Gastroesophageal sphincter (tissue), 4 donors: ENCODE data around the gene PKHD1. TPM values are rescaled to one million over a fixed set of nuclear protein-coding genes. Genes with fewer than 3 reads are reported as not detected.

Experiments
- ATAC-seq: fragments of 150-250 bp; one replicate; pipeline ENCODE4 v1.9.1; 2016; ENCODE audit warnings: mild to moderate bottlenecking, moderate library complexity
- H3K27ac ChIP-seq, 4 donors: fragments of 200-600 bp; sonication (generic) in 3 of 4; 1 replicate in 3 of 4; 2 replicates in 1 of 4; pipeline ENCODE4 v1.5.1; 2016 to 2019
- H3K27me3 ChIP-seq: fragments of 200-600 bp; sonication (generic); one replicate; pipeline ENCODE4 v1.5.1; 2019
- H3K36me3 ChIP-seq, 2 donors: fragments of 200-600 bp; sonication (generic); one replicate each; pipeline ENCODE4 v1.5.1; 2019; ENCODE audit warnings: control low read depth in 1 of 2
- H3K4me1 ChIP-seq, 3 donors: fragments of 200-600 bp; sonication (generic); 1 replicate in 2 of 3; 2 replicates in 1 of 3; pipeline ENCODE4 v1.5.1; 2016 to 2019; ENCODE audit warnings: control low read depth in 2 of 3
- H3K4me3 ChIP-seq, 2 donors: fragments of 200-600 bp; sonication (generic); one replicate each; pipeline ENCODE4 v1.5.1; 2019; ENCODE audit warnings: mild to moderate bottlenecking in 1 of 2, moderate library complexity in 1 of 2
- H3K9me3 ChIP-seq, 3 donors: fragments of 200-600 bp; sonication (generic); one replicate each; pipeline ENCODE4 v1.5.1; 2017 to 2019; ENCODE audit warnings: control low read depth in 2 of 3
- CTCF ChIP-seq, 4 experiments: fragments of 200-600 bp in 2 of 4; fragments of 450-650 bp in 2 of 4; sonication (generic) in 1 of 4; IDR thresholded peaks; one replicate each; pipeline ENCODE4 v1.5.1; 2017 to 2019; ENCODE audit warnings: antibody characterized with exemption in 4 of 4, mild to moderate bottlenecking in 2 of 4, moderate library complexity in 2 of 4
- EP300 ChIP-seq: sonication (generic); formaldehyde crosslinking; IDR thresholded peaks from one replicate; pipeline ENCODE4 v1.6.1; 2017; ENCODE audit warnings: antibody characterized with exemption, mild to moderate bottlenecking
- POLR2A ChIP-seq, 2 donors: fragments of 450-650 bp; IDR thresholded peaks; one replicate each; pipeline ENCODE4 v1.6.1; 2017; ENCODE audit warnings: antibody characterized with exemption in 2 of 2, mild to moderate bottlenecking in 2 of 2, moderate library complexity in 1 of 2
- POLR2AphosphoS5 ChIP-seq: sonication (generic); formaldehyde crosslinking; IDR thresholded peaks from one replicate; pipeline ENCODE4 v1.6.1; 2017; ENCODE audit warnings: antibody characterized with exemption
- WGBS, 2 donors: methylation state at CpG; one replicate each; pipeline ENCODE4 v1.1.5; 2018; ENCODE audit warnings: low coverage in 1 of 2; 5-methylcytosine and 5-hydroxymethylcytosine counted together
- total RNA-seq, 4 donors: library from RNA; depleted of rRNA; stranded (reverse); fragments of >200 nt; gene quantifications; one replicate each; pipeline ENCODE4 v1.1.0, GENCODE V29; 2016

Gene PKHD1
- total RNA-seq, 4 donors from 2014 or later, result under 0.01 TPM; not detected in 3

- no peaks in the 10 kb centered on the region for H3K9me3 ChIP-seq
- H3K27me3 ChIP-seq, result no peaks in the 10 kb centered on the region
- H3K4me1 ChIP-seq, result no peaks in the 10 kb centered on the region
- H3K36me3 ChIP-seq, result no peaks in the 10 kb centered on the region
- no peak for ATAC-seq
- no peak overlapping the region for H3K4me3 ChIP-seq
- no peak overlapping the region for H3K27ac ChIP-seq
- TF ChIP-seq POLR2AphosphoS5 (no peak), POLR2A (IDR thresholded peaks at IDR 0.05) (no peak), CTCF (IDR thresholded peaks at IDR 0.05) (no peak), EP300 (no peak)
Measured at GRCh38 chr6:51648236-51648635, 439.2 kb downstream of the PKHD1 start.

GRCh38 chr6:51644426-51644825 lies 443.0 kb downstream of the PKHD1 start:
- Histone ChIP-seq H3K4me3 (no peak overlapping the region), H3K27me3 (no peaks in the 10 kb centered on the region), H3K36me3 (no peaks in the 10 kb centered on the region), H3K27ac (no peak overlapping the region), H3K4me1 (no peaks in the 10 kb centered on the region), H3K9me3 (no peaks in the 10 kb centered on the region)
- WGBS, 2 donors, result 100% methylated on average over 1 of the region's 2 CpGs; no CpG with 5 or more reads in 1 of the 2 donors
- ATAC-seq, result no peak
- TF ChIP-seq CTCF (IDR thresholded peaks at IDR 0.05), result no peak
- TF ChIP-seq POLR2AphosphoS5, result no peak
- no peak for TF ChIP-seq EP300
- TF ChIP-seq POLR2A (IDR thresholded peaks at IDR 0.05), result no peak

- no peaks in the 10 kb centered on the region for H3K27me3 ChIP-seq
- no peak overlapping the region for H3K4me3 ChIP-seq
- no peaks in the 10 kb centered on the region for H3K4me1 ChIP-seq
- TF ChIP-seq CTCF (IDR thresholded peaks at IDR 0.05) (no peak), EP300 (no peak), POLR2A (IDR thresholded peaks at IDR 0.05) (no peak), POLR2AphosphoS5 (no peak)
- no peaks in the 10 kb centered on the region for H3K9me3 ChIP-seq
- no peak overlapping the region for H3K27ac ChIP-seq
- 64 to 79% methylated on average over 6 of the region's 6 CpGs for WGBS, 2 donors
- ATAC-seq, result no peak
- H3K36me3 ChIP-seq, result no peaks in the 10 kb centered on the region
Measured at GRCh38 chr6:51640021-51640420, 447.4 kb downstream of the PKHD1 start.

GRCh38 chr6:51633424-51633823 lies 454.0 kb downstream of the PKHD1 start:
- H3K9me3 ChIP-seq, result no peaks in the 10 kb centered on the region
- H3K4me3 ChIP-seq, result no peak overlapping the region
- no peaks in the 10 kb centered on the region for H3K36me3 ChIP-seq
- no peak overlapping the region for H3K27ac ChIP-seq
- no peaks in the 10 kb centered on the region for H3K27me3 ChIP-seq
- ATAC-seq, result no peak
- TF ChIP-seq POLR2AphosphoS5 (no peak), POLR2A (IDR thresholded peaks at IDR 0.05) (no peak), CTCF (IDR thresholded peaks at IDR 0.05) (no peak), EP300 (no peak)
- WGBS, 2 donors, result 62 to 78% methylated on average over 1 of the region's 1 CpG
- H3K4me1 ChIP-seq, result no peaks in the 10 kb centered on the region

GRCh38 chr6:51630011-51630410 lies 457.4 kb downstream of the PKHD1 start:
- no peak for ATAC-seq
- TF ChIP-seq EP300 (no peak), POLR2AphosphoS5 (no peak), CTCF (IDR thresholded peaks at IDR 0.05) (no peak), POLR2A (IDR thresholded peaks at IDR 0.05) (no peak)
- Histone ChIP-seq H3K27ac (no peak overlapping the region), H3K4me3 (no peak overlapping the region), H3K27me3 (no peaks in the 10 kb centered on the region), H3K9me3 (no peaks in the 10 kb centered on the region), H3K36me3 (no peaks in the 10 kb centered on the region), H3K4me1 (no peaks in the 10 kb centered on the region)
- WGBS, 2 donors, result 68 to 90% methylated on average over 4 of the region's 4 CpGs
